Right lobe of liver (tissue), 4 donors: Measurements from ENCODE around the gene DNM3.

ENCODE experiments used
- POLR2A ChIP-seq: fragments of 450-650 bp; IDR thresholded peaks from one replicate; pipeline ENCODE4 v1.6.1; 2017; ENCODE audit warnings: antibody characterized with exemption, mild to moderate bottlenecking
- TF ChIP-seq, protein P1 (sequence below), 4 donors: fragments of 200-600 bp in 3 of 4; fragments of 450-650 bp in 1 of 4; IDR thresholded peaks; one replicate each; pipeline versions ENCODE4 v1.5.1 to v1.8.0; 2016 to 2022; ENCODE audit warnings: antibody characterized with exemption in 4 of 4, mild to moderate bottlenecking in 2 of 4
- donor health status: DM: no; HTN: no; CAD: no.
- donor health status: DM: no; HTN: no; CAD: no.
- donor health status: DM: no; HTN: yes; CAD: no.

DNA sequence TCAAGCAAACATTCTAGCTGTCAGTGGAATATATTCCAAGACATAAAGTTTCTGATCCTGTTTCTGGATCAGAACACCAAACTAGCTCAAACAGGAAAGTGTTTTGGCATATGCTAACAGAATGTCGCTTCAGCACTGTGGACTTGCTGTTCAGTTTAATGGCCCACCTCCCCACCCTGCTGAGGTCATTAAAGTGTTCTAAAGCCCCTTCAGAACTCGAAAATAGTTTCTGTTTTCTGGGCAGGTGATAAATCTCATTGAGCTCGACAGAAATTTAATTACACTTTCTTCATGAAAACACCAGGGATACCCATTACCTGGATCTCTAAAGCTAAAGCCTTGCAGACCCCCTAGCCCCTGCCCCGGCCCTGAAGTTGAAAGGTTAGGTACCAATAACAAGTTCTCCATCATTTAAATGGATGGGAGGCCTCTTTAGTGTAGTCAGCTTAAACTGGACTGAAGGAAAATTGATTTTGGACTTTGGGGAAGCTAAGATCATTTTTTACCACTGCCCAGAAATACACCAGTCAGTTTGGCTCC, 575.3 kb downstream of the DNM3 start:
- TF ChIP-seq, protein P1, sequence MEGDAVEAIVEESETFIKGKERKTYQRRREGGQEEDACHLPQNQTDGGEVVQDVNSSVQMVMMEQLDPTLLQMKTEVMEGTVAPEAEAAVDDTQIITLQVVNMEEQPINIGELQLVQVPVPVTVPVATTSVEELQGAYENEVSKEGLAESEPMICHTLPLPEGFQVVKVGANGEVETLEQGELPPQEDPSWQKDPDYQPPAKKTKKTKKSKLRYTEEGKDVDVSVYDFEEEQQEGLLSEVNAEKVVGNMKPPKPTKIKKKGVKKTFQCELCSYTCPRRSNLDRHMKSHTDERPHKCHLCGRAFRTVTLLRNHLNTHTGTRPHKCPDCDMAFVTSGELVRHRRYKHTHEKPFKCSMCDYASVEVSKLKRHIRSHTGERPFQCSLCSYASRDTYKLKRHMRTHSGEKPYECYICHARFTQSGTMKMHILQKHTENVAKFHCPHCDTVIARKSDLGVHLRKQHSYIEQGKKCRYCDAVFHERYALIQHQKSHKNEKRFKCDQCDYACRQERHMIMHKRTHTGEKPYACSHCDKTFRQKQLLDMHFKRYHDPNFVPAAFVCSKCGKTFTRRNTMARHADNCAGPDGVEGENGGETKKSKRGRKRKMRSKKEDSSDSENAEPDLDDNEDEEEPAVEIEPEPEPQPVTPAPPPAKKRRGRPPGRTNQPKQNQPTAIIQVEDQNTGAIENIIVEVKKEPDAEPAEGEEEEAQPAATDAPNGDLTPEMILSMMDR (IDR thresholded peaks at IDR 0.05): no peak
- TF ChIP-seq POLR2A: no peak
